ENCODE results near the gene LIFR.

The LIFR gene

DNA sequence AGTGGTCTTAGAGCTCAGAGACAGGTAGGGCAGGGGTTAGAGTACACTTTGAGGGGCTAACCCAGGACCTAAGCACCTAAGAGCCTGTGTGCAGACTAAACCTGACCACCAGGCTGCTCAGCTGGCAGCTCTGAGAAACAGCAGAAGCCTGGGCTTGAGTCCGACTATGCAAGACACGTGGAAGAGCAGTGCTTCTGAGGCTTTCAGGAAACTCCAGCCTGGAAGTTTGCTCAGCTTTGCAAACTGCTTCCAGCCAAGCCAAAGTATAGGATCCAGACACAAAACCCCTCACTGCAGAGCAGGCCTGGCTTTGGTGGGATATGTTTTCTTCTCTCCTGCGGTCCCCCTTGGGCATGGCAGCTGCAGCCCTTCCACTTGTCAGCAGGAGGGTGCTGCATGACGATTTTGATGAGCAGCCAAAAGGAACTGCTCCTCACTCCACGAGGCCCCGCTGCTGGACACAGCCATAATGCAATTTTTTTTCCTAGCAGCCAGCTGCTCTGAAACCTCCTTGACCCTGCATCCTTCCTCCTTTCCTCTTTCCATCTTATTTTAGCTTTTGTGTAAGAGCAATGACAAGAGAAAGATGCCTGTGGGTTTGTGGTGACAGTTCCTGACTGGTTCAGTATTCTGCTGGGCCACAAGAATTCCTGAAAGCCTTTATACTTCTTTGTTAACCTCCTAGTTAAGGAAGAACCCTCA is 123.1 kb downstream of the LIFR start:
- no peak for DNase-seq

- no peak for DNase-seq
Observed at GRCh38 chr5:38431242-38431853, 125.1 kb downstream of the LIFR start.

GRCh38 chr5:38426986-38427950 is 129.2 kb downstream of the LIFR start:
- DNase-seq = no peak

DNA sequence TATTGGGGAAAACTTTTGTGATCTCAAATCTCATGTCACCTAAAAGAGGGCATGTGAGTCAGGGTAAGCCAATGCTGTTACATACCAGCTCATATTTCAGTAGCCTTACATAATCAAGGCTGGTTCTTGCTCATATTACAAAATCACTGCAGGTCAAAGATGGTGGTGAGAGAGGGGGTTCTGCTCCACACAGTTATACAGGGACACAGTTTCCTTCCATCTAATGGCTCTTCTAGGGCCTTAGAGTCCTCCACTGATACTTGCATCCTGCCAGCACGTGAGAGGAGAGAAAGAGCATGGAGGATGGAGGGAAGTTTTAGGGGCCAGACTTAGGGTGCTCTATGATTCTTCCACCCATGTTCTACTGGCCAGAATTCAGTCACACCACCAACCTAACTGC is 130.0 kb downstream of the LIFR start:
- no peak for DNase-seq

All from stimulated activated CD8-positive, alpha-beta memory T cell treated with anti-CD3 and anti-CD28 coated beads, Interleukin-4, amount 100 ng/mL, for 48 hours (primary cell).